K562 (cell line): ENCODE measurements around the gene SNCB. TPM values are rescaled to one million over a fixed set of nuclear protein-coding genes. Genes with fewer than 3 reads are reported as not detected.

Source experiments
- CCAR2 ChIP-seq: fragments of 200-400 bp; formaldehyde crosslinking; IDR thresholded peaks from 2 replicates; pipeline ENCODE4 v1.6.1; 2017; ENCODE audit warnings: mild to moderate bottlenecking, low read depth, low read length
- CXXC5 ChIP-seq: fragments of 250-450 bp; sonication (Bioruptor Pico); IDR thresholded peaks from 2 replicates; pipeline ENCODE4 v1.8.0; 2022; ENCODE audit warnings: inconsistent platforms, mild to moderate bottlenecking, moderate library complexity
- GTF2B ChIP-seq: IDR thresholded peaks from 2 replicates; pipeline ENCODE4 v1.6.1; 2011; ENCODE audit not compliant: insufficient read length; ENCODE audit errors: extremely low read depth
- HOXB6 ChIP-seq: fragments of 250-450 bp; sonication (Bioruptor Pico); IDR thresholded peaks from 2 replicates; pipeline ENCODE4 v1.5.1; 2022; ENCODE audit warnings: mild to moderate bottlenecking, borderline replicate concordance
- JUNB ChIP-seq: fragments of 450-650 bp; formaldehyde crosslinking; conservative IDR thresholded peaks from 2 replicates; pipeline ENCODE4 v1.4.0; 2020; ENCODE audit warnings: mild to moderate bottlenecking
- NCOA1 ChIP-seq: fragments of 450-650 bp; IDR thresholded peaks from 2 replicates; pipeline ENCODE4 v1.6.1; 2016; ENCODE audit warnings: low read depth
- PBX2 ChIP-seq, 2 experiments: IDR thresholded peaks in 1 of 2; conservative IDR thresholded peaks in 1 of 2; 2 replicates each; pipeline ENCODE4 v1.6.1; 2016; ENCODE audit warnings: low read depth in 2 of 2, mild to moderate bottlenecking in 1 of 2, missing compliant biosample characterization in 1 of 2, missing genetic modification characterization in 1 of 2, moderate library complexity in 1 of 2
- RNF2 ChIP-seq: sonication (generic); IDR thresholded peaks from 2 replicates; pipeline ENCODE4 v1.6.1; 2016
- ZEB2 ChIP-seq: fragments of 450-650 bp; IDR thresholded peaks from 2 replicates; pipeline ENCODE4 v1.6.1; 2016
- ZNF280A ChIP-seq: fragments of 450-650 bp; IDR thresholded peaks from 2 replicates; pipeline ENCODE4 v1.6.1; 2018; ENCODE audit warnings: mild to moderate bottlenecking, low read depth; ENCODE audit not compliant: partially characterized antibody
- ZNF740 ChIP-seq, 3 experiments: fragments of 200-800 bp in 1 of 3; sonication (Bioruptor generic) in 1 of 3; sonication (generic) in 1 of 3; formaldehyde crosslinking in 1 of 3; IDR thresholded peaks; 2 replicates each; pipeline versions ENCODE4 v1.6.1 to v1.8.0; 2016 to 2022; ENCODE audit warnings: mild to moderate bottlenecking in 2 of 3, missing compliant biosample characterization in 2 of 3, missing genetic modification characterization in 2 of 3, missing genetic modification reagents in 1 of 3
- polyA plus RNA-seq, 8 experiments: library from polyadenylated mRNA; depleted of rRNA in 4 of 8; stranded (reverse) in 5 of 8; unstranded in 3 of 8; fragments of >200 nt; fragmentation: Nextera tagmentation in 2 of 8; fragmentation: Illumina TruSeq in 1 of 8; extraction: Ambion mirVana in 2 of 8; extraction: Trizol in 1 of 8; gene quantifications; 2 replicates each; pipeline versions ENCODE4 v1.2.1 to v1.2.3, GENCODE V29; 2011 to 2014; ENCODE audit warnings: inconsistent platforms in 1 of 8, missing spikeins in 1 of 8
- total RNA-seq, 7 experiments: library from RNA; depleted of rRNA in 6 of 7; stranded (reverse); fragments of >200 nt in 6 of 7; fragmentation: Illumina TruSeq in 2 of 7; extraction: Trizol in 2 of 7; gene quantifications; 2 replicates each; pipeline versions ENCODE4 v1.2.1 to v1.2.3, GENCODE V29; 2011 to 2021; ENCODE audit warnings: low replicate concordance in 1 of 7
- TF ChIP-seq, protein P1 (sequence below): fragments of 450-650 bp; conservative IDR thresholded peaks from 2 replicates; pipeline ENCODE4 v1.6.1; 2016; ENCODE audit warnings: missing genetic modification characterization, low read depth, mild to moderate bottlenecking, missing compliant biosample characterization, moderate library complexity
- TF ChIP-seq, protein P2 (sequence below): fragments of 250-450 bp; sonication (Bioruptor Pico); IDR thresholded peaks from 2 replicates; pipeline ENCODE4 v1.9.0; 2021; ENCODE audit warnings: mild to moderate bottlenecking, inconsistent platforms
- TF ChIP-seq, protein P3 (sequence below): fragments of 200-800 bp; sonication (Bioruptor generic); IDR thresholded peaks from 2 replicates; pipeline ENCODE4 v1.6.1; 2017; ENCODE audit warnings: missing genetic modification characterization, missing compliant biosample characterization

SNCB gene
- total and polyA plus RNA-seq, 9 of the 15 experiments (the other 6 are each of a cell fraction or from before 2014, with no cell fraction given): not detected

DNA sequence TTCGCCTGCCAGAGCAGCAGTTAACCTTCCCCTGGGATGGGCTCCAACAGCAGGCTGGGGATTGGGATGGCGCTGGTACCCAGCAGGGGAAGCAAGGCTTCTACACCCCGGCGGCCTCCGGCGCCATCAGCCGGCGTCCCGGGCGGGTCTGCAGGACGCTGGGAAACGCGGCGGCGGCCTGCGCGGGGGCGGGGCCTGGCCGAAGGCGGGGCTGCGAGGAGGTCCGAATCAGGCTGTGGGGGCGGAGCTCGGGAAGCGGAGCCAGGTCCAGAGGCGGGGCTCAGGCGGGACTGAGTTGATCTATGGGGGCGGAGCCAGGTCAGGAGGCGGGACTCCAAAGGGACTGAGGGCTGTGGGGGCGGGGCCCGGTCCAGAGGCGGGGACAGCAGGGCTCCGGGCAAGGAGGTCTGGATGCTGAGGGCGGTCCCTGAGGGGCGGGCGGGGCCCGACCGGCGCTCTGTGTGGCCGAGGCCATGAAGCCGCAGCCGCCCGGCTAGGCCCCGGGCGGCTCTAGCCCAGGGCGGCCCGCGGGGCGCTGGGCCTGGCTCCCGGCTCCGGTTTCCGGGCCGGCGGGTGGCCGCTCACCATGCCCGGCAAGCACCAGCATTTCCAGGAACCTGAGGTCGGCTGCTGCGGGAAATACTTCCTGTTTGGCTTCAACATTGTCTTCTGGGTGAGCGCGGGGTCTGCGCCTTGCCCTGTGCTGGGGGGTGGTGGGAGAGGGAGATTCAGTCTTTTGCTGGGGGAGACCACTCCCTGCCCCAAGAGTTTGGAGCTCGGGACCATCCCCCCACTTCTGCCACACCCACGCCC is 16.9 kb upstream of the SNCB start, which contains the start of gene TSPAN17 (continued):
- TF ChIP-seq PBX2 (CRISPR knock-in tag; IDR thresholded peaks at IDR 0.05; ENCODE audit: low read depth): no peak
- no peak for TF ChIP-seq PBX2 (tag; conservative IDR thresholded peaks at IDR 0.05; ENCODE audit: low read depth)
- TF ChIP-seq, protein P1, sequence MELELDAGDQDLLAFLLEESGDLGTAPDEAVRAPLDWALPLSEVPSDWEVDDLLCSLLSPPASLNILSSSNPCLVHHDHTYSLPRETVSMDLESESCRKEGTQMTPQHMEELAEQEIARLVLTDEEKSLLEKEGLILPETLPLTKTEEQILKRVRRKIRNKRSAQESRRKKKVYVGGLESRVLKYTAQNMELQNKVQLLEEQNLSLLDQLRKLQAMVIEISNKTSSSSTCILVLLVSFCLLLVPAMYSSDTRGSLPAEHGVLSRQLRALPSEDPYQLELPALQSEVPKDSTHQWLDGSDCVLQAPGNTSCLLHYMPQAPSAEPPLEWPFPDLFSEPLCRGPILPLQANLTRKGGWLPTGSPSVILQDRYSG: no peak
- no peak; the same call in 1 of the 2 replicates for TF ChIP-seq ZNF740 (CRISPR knock-in tag; IDR thresholded peaks at IDR 0.05)
- no peak for TF ChIP-seq ZNF740 (tag; IDR thresholded peaks at IDR 0.05)
- no peak for TF ChIP-seq ZEB2
- TF ChIP-seq HOXB6: no peak
- no peak for TF ChIP-seq NCOA1
- TF ChIP-seq JUNB (CRISPR knock-in tag): no peak
- TF ChIP-seq, protein P2, sequence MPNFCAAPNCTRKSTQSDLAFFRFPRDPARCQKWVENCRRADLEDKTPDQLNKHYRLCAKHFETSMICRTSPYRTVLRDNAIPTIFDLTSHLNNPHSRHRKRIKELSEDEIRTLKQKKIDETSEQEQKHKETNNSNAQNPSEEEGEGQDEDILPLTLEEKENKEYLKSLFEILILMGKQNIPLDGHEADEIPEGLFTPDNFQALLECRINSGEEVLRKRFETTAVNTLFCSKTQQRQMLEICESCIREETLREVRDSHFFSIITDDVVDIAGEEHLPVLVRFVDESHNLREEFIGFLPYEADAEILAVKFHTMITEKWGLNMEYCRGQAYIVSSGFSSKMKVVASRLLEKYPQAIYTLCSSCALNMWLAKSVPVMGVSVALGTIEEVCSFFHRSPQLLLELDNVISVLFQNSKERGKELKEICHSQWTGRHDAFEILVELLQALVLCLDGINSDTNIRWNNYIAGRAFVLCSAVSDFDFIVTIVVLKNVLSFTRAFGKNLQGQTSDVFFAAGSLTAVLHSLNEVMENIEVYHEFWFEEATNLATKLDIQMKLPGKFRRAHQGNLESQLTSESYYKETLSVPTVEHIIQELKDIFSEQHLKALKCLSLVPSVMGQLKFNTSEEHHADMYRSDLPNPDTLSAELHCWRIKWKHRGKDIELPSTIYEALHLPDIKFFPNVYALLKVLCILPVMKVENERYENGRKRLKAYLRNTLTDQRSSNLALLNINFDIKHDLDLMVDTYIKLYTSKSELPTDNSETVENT (CRISPR knock-in tag): peak; percentile 37; the same call in 1 of the 2 replicates
- TF ChIP-seq, protein P3, sequence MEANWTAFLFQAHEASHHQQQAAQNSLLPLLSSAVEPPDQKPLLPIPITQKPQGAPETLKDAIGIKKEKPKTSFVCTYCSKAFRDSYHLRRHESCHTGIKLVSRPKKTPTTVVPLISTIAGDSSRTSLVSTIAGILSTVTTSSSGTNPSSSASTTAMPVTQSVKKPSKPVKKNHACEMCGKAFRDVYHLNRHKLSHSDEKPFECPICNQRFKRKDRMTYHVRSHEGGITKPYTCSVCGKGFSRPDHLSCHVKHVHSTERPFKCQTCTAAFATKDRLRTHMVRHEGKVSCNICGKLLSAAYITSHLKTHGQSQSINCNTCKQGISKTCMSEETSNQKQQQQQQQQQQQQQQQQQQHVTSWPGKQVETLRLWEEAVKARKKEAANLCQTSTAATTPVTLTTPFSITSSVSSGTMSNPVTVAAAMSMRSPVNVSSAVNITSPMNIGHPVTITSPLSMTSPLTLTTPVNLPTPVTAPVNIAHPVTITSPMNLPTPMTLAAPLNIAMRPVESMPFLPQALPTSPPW (CRISPR knock-in tag): peak; percentile 61
- TF ChIP-seq RNF2: no peak
- TF ChIP-seq CXXC5 (CRISPR knock-in tag): peak; percentile 68
- TF ChIP-seq GTF2B: no peak
- no peak for TF ChIP-seq CCAR2
- no peak for TF ChIP-seq ZNF280A
